ENCODE measurements around the gene DAPK2.

DNA sequence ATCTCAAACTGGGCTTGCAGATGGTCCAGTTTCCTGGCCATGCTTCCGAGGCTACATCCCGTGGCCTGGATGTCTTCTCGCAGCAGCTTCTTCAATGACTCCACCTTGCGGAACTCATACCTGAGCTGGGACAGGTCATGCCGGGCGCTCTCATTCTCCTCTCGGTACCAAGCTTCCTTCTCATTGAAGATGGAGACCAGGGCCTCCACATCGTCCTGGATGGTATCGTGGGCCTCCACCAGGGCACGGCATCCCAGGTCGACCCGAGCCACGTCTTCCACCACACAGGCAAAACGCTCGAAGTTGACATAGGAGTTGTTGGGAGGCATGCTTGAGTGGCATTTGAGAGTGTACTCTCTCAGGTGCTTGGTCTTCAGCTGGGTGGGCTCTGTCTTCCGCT, 123.4 kb downstream of the DAPK2 start:
- TF ChIP-seq, protein P1, sequence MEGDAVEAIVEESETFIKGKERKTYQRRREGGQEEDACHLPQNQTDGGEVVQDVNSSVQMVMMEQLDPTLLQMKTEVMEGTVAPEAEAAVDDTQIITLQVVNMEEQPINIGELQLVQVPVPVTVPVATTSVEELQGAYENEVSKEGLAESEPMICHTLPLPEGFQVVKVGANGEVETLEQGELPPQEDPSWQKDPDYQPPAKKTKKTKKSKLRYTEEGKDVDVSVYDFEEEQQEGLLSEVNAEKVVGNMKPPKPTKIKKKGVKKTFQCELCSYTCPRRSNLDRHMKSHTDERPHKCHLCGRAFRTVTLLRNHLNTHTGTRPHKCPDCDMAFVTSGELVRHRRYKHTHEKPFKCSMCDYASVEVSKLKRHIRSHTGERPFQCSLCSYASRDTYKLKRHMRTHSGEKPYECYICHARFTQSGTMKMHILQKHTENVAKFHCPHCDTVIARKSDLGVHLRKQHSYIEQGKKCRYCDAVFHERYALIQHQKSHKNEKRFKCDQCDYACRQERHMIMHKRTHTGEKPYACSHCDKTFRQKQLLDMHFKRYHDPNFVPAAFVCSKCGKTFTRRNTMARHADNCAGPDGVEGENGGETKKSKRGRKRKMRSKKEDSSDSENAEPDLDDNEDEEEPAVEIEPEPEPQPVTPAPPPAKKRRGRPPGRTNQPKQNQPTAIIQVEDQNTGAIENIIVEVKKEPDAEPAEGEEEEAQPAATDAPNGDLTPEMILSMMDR (conservative IDR thresholded peaks at IDR 0.05 in 1 of 2, IDR thresholded peaks at IDR 0.05 in 1 of 2; ENCODE audit: extremely low read depth in 1 of 2, insufficient read depth in 1 of 2, low read depth in 1 of 2, low read length in 2 of 2): no peak
- no peak for TF ChIP-seq EZH2 (IDR thresholded peaks at IDR 0.05; ENCODE audit: borderline replicate concordance, low read length)
